Upper lobe of right lung (tissue), 1 donor: ENCODE results near the gene GOLGA3. TPM values are rescaled to one million over a fixed set of nuclear protein-coding genes. Genes with fewer than 3 reads are reported as not detected.
"Not testable (repeated sequence)": the region's sequence is repeated elsewhere in the genome, so short reads cannot be mapped to it uniquely, and the experiment has no call there.

Experiments used
- ATAC-seq: fragments of 200-7000 bp; cut with Tn5 transposase; one replicate; pipeline ENCODE4 v1.9.1; 2020; ENCODE audit warnings: mild to moderate bottlenecking, moderate library complexity
- DNase-seq: peaks from one replicate; pipeline ENCODE4 v3.0.0-alpha.2; 2020
- H3K27ac ChIP-seq: fragments of 200-600 bp; one replicate; pipeline ENCODE4 v1.8.0; 2022
- H3K27me3 ChIP-seq: fragments of 200-600 bp; one replicate; pipeline ENCODE4 v1.8.0; 2022; ENCODE audit warnings: mild to moderate bottlenecking
- H3K36me3 ChIP-seq: fragments of 200-600 bp; one replicate; pipeline ENCODE4 v1.8.0; 2022
- H3K4me1 ChIP-seq: fragments of 200-600 bp; one replicate; pipeline ENCODE4 v1.8.0; 2022
- H3K4me3 ChIP-seq: fragments of 200-600 bp; one replicate; pipeline ENCODE4 v1.8.0; 2022; ENCODE audit warnings: mild to moderate bottlenecking
- H3K9me3 ChIP-seq: fragments of 200-600 bp; one replicate; pipeline ENCODE4 v1.8.0; 2022
- CTCF ChIP-seq: fragments of 200-600 bp; IDR thresholded peaks from one replicate; pipeline ENCODE4 v1.8.0; 2022; ENCODE audit warnings: antibody characterized with exemption
- intact Hi-C: fragments of 100-400 bp; cut with DNase I; formaldehyde crosslinking; loops from one replicate; pipeline ENCODE4 v1.11.0; 2022
- total RNA-seq: library from RNA; stranded (reverse); fragmentation: NEBNext Ultra II Directional; extraction: Animal tissue kit (Norgen Biotek cat#: 25700); gene quantifications from one replicate; pipeline ENCODE4 v1.2.1, GENCODE V29; 2021
- donor health status: DM: no; HTN: yes; CAD: no; lungs with severe emphysema.

GOLGA3 gene
- total RNA-seq, 1 donor from 2014 or later = 65.3 TPM

- H3K36me3 ChIP-seq = peaks cover 85% of the 10 kb centered on the region
- H3K4me1 ChIP-seq = no peaks in the 10 kb centered on the region
- H3K4me3 ChIP-seq = no peak overlapping the region
- TF ChIP-seq CTCF = no peak
- H3K27ac ChIP-seq = no peak overlapping the region
- no peaks in the 10 kb centered on the region for H3K27me3 ChIP-seq
- DNase-seq (no peak), ATAC-seq (no peak)
- intact Hi-C loops = no loop called here
- no peaks in the 10 kb centered on the region for H3K9me3 ChIP-seq
Observed at GRCh38 chr12:132812631-132813305, 15.9 kb downstream of the GOLGA3 start.

GRCh38 chr12:132809391-132809790 is 19.3 kb downstream of the GOLGA3 start:
- peaks cover 87% of the 10 kb centered on the region for H3K36me3 ChIP-seq
- H3K9me3 ChIP-seq, ATAC-seq, H3K27ac ChIP-seq, intact Hi-C loops, H3K27me3 ChIP-seq, DNase-seq, H3K4me1 ChIP-seq, H3K4me3 ChIP-seq: not testable (repeated sequence)
- peak; percentile 27 for TF ChIP-seq CTCF

- Histone ChIP-seq H3K4me1 (no peaks in the 10 kb centered on the region), H3K27me3 (no peaks in the 10 kb centered on the region), H3K36me3 (peaks cover 85% of the 10 kb centered on the region), H3K27ac (no peak overlapping the region), H3K9me3 (no peaks in the 10 kb centered on the region), H3K4me3 (no peak overlapping the region)
- intact Hi-C loops = no loop called here
- ATAC-seq (no peak), DNase-seq (no peak)
- TF ChIP-seq CTCF = no peak
Observed at GRCh38 chr12:132807295-132808092, 21.2 kb downstream of the GOLGA3 start.

- Histone ChIP-seq H3K4me1 (no peaks in the 10 kb centered on the region), H3K9me3 (no peaks in the 10 kb centered on the region), H3K4me3 (no peak overlapping the region), H3K27me3 (no peaks in the 10 kb centered on the region), H3K36me3 (peaks cover 86% of the 10 kb centered on the region), H3K27ac (no peak overlapping the region)
- no peak for ATAC-seq
- intact Hi-C loops = no loop called here
- no peak for TF ChIP-seq CTCF
- DNase-seq = no peak
Observed at GRCh38 chr12:132806857-132807256, 21.8 kb downstream of the GOLGA3 start.

GRCh38 chr12:132804426-132804861 is 24.2 kb downstream of the GOLGA3 start:
- no peak overlapping the region for H3K4me3 ChIP-seq
- H3K27ac ChIP-seq = no peak overlapping the region
- no peaks in the 10 kb centered on the region for H3K9me3 ChIP-seq
- peaks cover 89% of the 10 kb centered on the region for H3K36me3 ChIP-seq
- H3K27me3 ChIP-seq = no peaks in the 10 kb centered on the region
- ATAC-seq = peak; percentile 48
- DNase-seq = no peak
- no peaks in the 10 kb centered on the region for H3K4me1 ChIP-seq
- TF ChIP-seq CTCF = no peak
- intact Hi-C loops = no loop called here
